Fibroblast of lung (primary cell): Measurements from ENCODE around the gene ZMAT3.

Source experiments
- EZH2 ChIP-seq: IDR thresholded peaks from 2 replicates; pipeline ENCODE4 v1.5.1; 2012; ENCODE audit warnings: low read length, control low read depth, mild to moderate bottlenecking; ENCODE audit errors: missing control alignments
- TF ChIP-seq, protein P1 (sequence below), 2 donors: IDR thresholded peaks in 1 of 2; conservative IDR thresholded peaks in 1 of 2; 1 replicate in 1 of 2; 2 replicates in 1 of 2; pipeline ENCODE4 v1.5.1; 2011 to 2012; ENCODE audit warnings: low read length in 2 of 2, control low read depth in 1 of 2, inconsistent platforms in 1 of 2, low read depth in 1 of 2, mild to moderate bottlenecking in 1 of 2

DNA sequence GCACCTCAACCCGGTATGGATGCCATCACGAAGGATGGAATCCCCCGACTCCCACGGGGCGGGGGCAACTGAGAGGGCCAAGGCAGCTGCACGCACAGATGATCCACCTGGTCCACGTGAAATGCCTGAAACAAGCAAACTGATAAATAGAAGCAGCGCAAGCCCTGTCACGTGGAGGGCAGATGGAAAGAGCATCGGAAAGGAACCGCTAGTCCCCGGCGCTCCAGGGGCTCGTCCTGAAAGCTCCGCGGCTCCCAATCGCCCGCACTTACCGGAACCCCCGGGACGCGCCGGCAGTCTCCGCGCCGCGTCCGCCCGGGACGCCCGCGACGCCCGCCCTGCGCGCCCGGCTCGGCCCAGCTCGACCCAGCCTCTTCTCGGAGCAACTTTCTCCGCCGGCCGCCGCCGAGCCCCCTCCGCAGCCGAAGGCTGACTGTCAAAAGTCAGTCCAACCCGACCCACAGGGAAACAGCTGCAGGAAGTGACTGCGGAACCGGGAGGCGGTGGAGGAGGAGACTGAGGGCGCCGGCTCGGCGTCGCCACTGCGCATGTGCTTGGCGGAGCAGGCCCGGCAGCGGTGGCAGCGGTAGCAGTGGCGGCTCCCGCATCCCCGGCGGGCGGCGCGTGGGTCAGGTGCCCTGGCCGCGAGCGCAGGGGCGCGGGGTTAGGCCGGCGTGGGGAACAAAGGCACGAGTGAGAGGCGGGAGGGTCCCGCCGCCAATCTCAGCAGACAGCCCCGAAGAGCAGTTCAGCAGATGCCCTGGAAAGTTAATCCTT lies at the start of gene ZMAT3:
- TF ChIP-seq, protein P1, sequence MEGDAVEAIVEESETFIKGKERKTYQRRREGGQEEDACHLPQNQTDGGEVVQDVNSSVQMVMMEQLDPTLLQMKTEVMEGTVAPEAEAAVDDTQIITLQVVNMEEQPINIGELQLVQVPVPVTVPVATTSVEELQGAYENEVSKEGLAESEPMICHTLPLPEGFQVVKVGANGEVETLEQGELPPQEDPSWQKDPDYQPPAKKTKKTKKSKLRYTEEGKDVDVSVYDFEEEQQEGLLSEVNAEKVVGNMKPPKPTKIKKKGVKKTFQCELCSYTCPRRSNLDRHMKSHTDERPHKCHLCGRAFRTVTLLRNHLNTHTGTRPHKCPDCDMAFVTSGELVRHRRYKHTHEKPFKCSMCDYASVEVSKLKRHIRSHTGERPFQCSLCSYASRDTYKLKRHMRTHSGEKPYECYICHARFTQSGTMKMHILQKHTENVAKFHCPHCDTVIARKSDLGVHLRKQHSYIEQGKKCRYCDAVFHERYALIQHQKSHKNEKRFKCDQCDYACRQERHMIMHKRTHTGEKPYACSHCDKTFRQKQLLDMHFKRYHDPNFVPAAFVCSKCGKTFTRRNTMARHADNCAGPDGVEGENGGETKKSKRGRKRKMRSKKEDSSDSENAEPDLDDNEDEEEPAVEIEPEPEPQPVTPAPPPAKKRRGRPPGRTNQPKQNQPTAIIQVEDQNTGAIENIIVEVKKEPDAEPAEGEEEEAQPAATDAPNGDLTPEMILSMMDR (conservative IDR thresholded peaks at IDR 0.05 in 1 of 2, IDR thresholded peaks at IDR 0.05 in 1 of 2; ENCODE audit: low read depth in 1 of 2, low read length in 2 of 2): no peak
- no peak for TF ChIP-seq EZH2
